ENCODE measurements around the gene CRYL1. TPM values are rescaled to one million over a fixed set of nuclear protein-coding genes. Genes with fewer than 3 reads are reported as not detected.
A peak's percentile ranks its signal among the peaks of the same experiment; 100 is the strongest.

CRYL1 gene
- total and polyA plus RNA-seq, 2 of the 13 experiments (the other 11 are each of a cell fraction or from before 2014, with no cell fraction given) = 57.2 to 115 TPM

DNA sequence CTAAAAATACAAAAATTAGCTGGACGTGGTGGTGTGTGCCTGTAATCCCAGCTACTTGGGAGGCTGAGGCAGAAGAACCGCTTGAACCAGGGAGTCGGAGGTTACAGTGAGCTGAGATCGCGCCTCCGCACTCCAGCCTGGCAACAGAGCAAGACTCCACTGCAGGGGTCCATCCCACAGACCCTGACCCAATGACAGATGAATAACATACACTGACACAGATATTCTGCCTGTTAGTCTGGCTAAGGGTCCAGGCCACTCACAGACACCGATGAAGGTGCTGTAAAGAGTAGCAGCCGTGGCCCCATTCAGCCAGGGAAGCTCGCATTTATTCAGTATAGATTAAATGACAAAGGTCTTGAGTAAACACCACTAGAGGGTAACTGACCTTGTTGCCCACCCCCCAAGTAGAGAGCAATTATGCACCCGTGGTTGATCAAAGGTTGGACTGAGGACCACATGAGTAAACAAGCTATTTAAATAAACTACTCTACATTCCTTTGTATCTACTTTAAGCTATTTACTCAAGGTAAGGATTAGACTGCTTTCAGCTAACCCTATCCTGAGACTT, 8.5 kb upstream of the CRYL1 start (continued):
- TF ChIP-seq, protein P1, sequence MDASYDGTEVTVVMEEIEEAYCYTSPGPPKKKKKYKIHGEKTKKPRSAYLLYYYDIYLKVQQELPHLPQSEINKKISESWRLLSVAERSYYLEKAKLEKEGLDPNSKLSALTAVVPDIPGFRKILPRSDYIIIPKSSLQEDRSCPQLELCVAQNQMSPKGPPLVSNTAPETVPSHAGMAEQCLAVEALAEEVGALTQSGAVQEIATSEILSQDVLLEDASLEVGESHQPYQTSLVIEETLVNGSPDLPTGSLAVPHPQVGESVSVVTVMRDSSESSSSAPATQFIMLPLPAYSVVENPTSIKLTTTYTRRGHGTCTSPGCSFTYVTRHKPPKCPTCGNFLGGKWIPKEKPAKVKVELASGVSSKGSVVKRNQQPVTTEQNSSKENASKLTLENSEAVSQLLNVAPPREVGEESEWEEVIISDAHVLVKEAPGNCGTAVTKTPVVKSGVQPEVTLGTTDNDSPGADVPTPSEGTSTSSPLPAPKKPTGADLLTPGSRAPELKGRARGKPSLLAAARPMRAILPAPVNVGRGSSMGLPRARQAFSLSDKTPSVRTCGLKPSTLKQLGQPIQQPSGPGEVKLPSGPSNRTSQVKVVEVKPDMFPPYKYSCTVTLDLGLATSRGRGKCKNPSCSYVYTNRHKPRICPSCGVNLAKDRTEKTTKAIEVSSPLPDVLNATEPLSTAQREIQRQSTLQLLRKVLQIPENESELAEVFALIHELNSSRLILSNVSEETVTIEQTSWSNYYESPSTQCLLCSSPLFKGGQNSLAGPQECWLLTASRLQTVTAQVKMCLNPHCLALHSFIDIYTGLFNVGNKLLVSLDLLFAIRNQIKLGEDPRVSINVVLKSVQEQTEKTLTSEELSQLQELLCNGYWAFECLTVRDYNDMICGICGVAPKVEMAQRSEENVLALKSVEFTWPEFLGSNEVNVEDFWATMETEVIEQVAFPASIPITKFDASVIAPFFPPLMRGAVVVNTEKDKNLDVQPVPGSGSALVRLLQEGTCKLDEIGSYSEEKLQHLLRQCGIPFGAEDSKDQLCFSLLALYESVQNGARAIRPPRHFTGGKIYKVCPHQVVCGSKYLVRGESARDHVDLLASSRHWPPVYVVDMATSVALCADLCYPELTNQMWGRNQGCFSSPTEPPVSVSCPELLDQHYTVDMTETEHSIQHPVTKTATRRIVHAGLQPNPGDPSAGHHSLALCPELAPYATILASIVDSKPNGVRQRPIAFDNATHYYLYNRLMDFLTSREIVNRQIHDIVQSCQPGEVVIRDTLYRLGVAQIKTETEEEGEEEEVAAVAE (CRISPR knock-in tag; IDR thresholded peaks at IDR 0.05; ENCODE audit: borderline replicate concordance) = no peak
- TF ChIP-seq ZNF3 (CRISPR knock-in tag; IDR thresholded peaks at IDR 0.05) (no peak), ZEB1 (IDR thresholded peaks at IDR 0.05; ENCODE audit: insufficient replicate concordance, low read depth) (no peak), NR2C2 (CRISPR knock-in tag; IDR thresholded peaks at IDR 0.05; ENCODE audit: borderline replicate concordance) (0 out of 2 replicates have a peak, but pooled peaks have one; percentile 17), ZNF530 (CRISPR knock-in tag; IDR thresholded peaks at IDR 0.05; ENCODE audit: low read depth) (no peak), ZNF501 (CRISPR knock-in tag; IDR thresholded peaks at IDR 0.05) (no peak), ZNF598 (CRISPR knock-in tag; IDR thresholded peaks at IDR 0.05; ENCODE audit: borderline replicate concordance) (no peak), ZFP1 (CRISPR knock-in tag; IDR thresholded peaks at IDR 0.05) (no peak; the same call in 1 of the 2 replicates), HHEX (CRISPR knock-in tag; IDR thresholded peaks at IDR 0.05) (peak; percentile 67), ZNF672 (CRISPR knock-in tag; IDR thresholded peaks at IDR 0.05) (no peak), RAD21 (CRISPR knock-in tag; IDR thresholded peaks at IDR 0.05) (no peak), AHR (CRISPR knock-in tag; IDR thresholded peaks at IDR 0.05) (no peak), ZNF484 (CRISPR knock-in tag; IDR thresholded peaks at IDR 0.05; ENCODE audit: borderline replicate concordance, low read depth) (no peak), TRIM24 (CRISPR knock-in tag; IDR thresholded peaks at IDR 0.05) (peak; percentile 91; the same call in 1 of the 2 replicates), RARA (CRISPR knock-in tag; IDR thresholded peaks at IDR 0.05) (0 out of 2 replicates have a peak, but pooled peaks have one; percentile 39), ZMYM2 (CRISPR knock-in tag; IDR thresholded peaks at IDR 0.05) (peak; percentile 59), NFRKB (IDR thresholded peaks at IDR 0.05) (no peak), ZNF766 (CRISPR knock-in tag; IDR thresholded peaks at IDR 0.05; ENCODE audit: borderline replicate concordance) (no peak), HDAC6 (IDR thresholded peaks at IDR 0.05; ENCODE audit: low read depth, low read length) (no peak), ZNF432 (CRISPR knock-in tag; IDR thresholded peaks at IDR 0.05; ENCODE audit: borderline replicate concordance) (no peak), PHF20 (CRISPR knock-in tag; IDR thresholded peaks at IDR 0.05) (no peak), SOX5 (CRISPR knock-in tag; IDR thresholded peaks at IDR 0.05; ENCODE audit: borderline replicate concordance) (no peak), PHF5A (CRISPR knock-in tag; IDR thresholded peaks at IDR 0.05; ENCODE audit: low read depth, unreplicated experiment) (no peak), ZSCAN12 (CRISPR knock-in tag; IDR thresholded peaks at IDR 0.05) (no peak), NR2F6 (IDR thresholded peaks at IDR 0.05) (peak; percentile 65; the same call in 1 of the 2 replicates), NR2F6 (CRISPR knock-in tag; IDR thresholded peaks at IDR 0.05) (0 out of 2 replicates have a peak, but pooled peaks have one; percentile 20), RBFOX2 (IDR thresholded peaks at IDR 0.05; ENCODE audit: low read depth, low read length) (no peak), FOXJ3 (CRISPR knock-in tag; IDR thresholded peaks at IDR 0.05; ENCODE audit: borderline replicate concordance) (peak; percentile 72; the same call in 1 of the 2 replicates), POGZ (CRISPR knock-in tag; IDR thresholded peaks at IDR 0.05) (peak; percentile 58), ZNF382 (CRISPR knock-in tag; IDR thresholded peaks at IDR 0.05; ENCODE audit: borderline replicate concordance) (no peak), DMAP1 (CRISPR knock-in tag; IDR thresholded peaks at IDR 0.05) (no peak)
- TF ChIP-seq, protein P2, sequence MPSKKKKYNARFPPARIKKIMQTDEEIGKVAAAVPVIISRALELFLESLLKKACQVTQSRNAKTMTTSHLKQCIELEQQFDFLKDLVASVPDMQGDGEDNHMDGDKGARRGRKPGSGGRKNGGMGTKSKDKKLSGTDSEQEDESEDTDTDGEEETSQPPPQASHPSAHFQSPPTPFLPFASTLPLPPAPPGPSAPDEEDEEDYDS (CRISPR knock-in tag; IDR thresholded peaks at IDR 0.05) = no peak

Measured in HepG2 (cell line).